AML-193 (cell line): ENCODE results near the gene PLA2G1B.
"Not testable (repeated sequence)": the region's sequence is repeated elsewhere in the genome, so short reads cannot be mapped to it uniquely, and the experiment has no call there.

Source experiments
- DNase-seq, 2 experiments: peaks; one replicate each; lab custom pipeline; 2025; lab: John Stamatoyannopoulos, UW

Gene PLA2G1B

DNA sequence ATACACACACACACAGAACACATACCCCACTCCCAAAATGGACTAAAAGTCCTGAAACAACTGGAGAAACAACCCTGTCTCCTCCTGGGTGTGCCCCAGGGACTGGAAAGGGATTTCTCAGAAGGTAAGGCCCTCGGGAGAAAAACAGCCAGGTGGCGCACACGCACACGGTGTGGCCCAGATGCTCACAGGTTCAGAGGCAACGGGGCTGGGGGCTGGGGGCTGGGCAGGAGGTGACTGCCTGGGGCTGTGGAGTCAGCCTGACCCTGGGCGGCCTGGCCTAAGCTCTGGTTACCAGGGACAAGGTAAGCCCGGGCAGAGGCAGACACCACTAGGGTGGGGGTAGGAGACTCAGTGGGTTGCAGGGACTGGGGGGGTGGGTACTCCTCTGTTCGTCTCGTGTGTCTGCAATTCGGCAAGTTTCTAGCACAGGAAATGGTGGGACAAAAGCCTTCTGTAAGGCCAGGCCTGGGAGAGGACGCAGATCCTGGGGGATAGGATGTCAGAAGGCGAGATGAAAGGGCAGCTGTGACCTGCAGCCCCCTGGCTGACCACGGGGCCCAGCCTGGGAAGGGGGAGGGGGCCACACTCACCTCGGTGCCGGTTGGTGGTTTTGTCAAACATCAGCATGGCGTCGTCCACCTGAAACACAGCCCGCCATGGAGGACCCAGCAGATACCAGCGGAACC is 31.0 kb upstream of the PLA2G1B start:
- no peak for DNase-seq

DNA sequence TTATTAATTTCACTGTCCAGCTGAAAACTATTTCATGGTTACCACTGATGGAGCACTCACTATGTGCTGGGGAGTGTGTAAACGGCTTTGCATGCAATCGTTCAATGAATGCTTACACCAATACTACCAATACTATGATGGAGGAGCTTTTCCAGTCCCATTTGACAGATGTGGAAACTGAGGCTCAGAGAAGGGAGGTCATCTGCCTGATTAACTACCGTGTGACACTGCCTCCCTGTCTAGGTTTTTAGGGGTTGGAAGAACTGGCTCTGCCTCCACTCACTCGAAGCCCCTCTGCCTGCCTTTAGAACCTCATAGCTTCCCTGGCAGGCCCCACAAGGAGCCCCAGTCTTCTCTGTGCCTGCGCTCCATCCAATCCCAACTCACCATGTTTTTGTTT is 29.5 kb upstream of the PLA2G1B start:
- DNase-seq, result no peak

DNA sequence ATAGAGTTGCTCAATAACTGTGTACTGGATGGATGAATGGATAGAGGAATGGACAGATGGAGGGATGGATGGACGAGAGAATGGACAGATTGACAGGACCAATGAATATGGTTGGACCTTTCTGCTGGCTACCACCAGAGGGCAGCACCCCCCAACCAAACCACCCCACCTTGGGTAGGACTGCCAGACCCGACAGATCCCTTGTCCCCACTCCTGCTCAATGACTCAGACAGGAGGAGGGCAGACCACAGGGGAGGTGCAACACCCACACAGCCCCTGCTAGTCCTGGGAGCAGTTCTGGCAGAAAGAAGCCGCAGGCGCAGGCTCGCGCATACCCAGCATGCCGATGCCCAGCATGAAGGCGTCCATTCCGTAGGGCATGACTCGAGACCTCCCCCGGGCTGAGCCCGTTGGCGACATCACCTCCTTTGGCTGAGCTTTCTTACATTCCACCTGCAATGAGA is 29.0 kb upstream of the PLA2G1B start:
- peak; percentile 53 to 63 for DNase-seq

DNA sequence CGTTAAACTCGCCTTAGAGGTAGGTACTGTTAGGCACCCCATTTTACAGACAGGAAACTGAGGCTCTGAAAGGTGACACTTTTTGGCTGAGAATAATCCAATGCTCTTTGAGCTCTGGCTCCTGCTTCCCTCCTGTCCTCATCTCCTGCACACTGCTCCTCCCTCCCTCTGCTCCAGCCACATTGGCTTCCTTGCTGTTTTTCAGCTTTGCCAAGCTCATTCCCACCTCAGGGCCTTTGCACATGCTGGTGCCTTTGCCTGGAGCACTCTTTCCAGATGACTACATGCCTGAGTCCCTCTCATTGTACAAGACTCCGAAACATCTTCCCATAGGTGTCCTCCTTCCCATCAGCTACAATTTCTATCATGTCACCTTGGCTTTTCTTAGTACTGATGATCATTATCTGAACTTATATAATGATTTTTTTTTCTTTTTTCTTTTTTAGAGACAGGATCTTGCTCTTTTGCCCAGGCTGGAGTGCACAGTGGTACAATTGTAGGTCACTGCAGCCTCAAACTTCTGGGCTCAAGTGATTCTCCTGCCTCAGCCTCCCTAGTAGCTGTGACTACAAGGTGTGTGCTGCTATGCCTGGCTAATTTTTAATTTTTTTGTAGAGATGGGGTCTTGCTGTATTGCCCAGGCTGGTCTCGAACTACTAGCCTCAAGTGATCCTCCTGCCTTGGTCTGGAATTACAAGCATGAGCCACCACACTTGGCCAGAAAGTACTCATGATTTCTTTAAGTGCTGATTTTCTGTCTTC is 26.2 kb upstream of the PLA2G1B start:
- DNase-seq, result no peak

DNA sequence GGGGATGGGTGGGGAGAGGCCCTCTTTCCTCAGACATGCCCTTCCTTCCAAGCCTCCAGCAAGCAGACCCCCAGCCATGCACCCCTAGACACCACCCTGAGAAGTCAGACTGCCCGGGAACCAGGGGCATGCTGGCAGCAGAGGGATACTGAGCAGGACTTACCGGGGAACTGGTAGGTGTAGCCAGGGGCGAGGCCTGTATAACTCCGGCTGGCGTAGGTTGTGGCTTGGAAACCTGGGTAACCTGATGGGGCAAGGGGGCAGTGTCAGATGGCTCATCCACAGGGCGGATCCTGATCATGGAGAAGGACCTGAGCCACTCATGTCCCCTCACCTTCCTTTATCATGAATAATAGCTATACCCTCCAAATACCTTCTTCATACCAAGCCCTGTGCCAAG is 25.6 kb upstream of the PLA2G1B start:
- no peak for DNase-seq

DNA sequence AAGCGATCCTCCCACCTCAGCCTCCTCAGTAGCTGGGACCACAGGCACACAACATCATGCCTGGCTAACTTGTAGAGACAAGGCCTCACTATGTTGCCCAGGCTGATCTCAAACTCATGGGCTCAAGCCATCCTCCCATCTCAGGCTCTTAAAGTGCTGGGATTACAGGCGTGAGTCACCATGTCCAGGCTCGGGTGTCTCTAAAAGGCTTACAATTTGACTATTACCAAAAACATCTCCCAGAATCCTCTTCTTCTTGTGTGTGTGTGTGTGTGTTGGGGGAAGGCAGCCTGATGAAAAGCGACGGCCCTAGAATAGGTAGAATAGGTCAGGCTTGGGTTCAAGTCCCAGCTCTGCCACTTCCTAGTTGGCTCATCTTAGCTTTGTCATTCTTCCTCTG is 24.5 kb upstream of the PLA2G1B start:
- DNase-seq, result no peak

DNA sequence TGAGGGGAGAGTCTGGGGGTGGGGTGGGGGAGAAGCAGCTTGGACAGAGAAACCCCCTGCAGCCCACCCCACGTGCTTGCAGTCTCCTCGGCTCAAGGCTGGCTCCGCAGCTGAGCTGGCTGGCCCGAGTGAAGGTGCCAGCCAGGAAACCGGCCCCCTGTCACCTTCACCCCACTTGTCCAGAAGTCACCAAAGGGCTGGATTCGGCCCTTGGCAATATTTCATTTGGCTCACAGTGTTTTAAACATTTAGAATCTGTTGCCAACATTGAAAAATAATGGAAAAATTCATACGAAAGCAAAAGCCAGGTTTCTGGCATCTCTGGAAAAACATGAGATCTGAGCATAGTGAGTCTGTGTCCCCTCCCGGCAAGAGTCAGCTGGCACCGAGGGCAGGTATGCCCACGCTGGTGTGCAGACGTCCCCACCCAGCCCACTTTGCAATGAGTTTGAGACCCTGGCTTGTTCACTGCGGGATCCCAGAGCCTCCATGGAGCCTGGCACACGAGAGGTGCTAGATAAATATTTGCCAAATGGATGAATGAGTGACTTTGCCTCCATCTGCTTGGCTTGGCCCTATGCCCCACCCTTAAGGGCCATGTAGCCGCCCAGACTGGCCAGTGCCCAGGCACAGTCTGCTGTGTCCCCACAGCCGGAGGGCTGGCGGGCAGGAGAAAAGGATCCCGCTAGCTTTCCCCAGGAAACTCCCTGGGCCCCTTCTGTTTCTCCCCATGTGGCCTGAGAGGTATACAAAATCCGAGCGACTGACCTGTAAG is 23.2 kb upstream of the PLA2G1B start:
- DNase-seq, result no peak

DNA sequence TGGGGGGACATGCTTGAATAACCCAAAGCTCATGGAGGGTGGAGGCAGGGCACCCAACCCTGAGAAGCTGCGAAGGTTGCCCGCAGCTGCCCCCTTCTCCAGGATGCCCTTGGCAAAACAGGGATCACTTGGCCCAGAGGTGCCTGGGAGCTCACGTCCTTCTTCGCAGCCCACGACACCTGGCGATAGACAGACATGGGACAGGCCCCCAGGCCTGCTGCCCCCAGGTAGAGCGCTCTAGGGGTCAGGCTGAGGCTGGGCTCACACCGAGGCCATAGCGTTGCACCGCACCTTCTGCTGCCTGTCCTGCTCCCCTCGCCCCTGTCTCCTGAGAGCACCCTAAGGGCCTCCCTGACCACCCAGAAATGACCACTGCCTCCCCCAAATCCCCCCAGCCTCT is 20.2 kb upstream of the PLA2G1B start:
- DNase-seq, result no peak

DNA sequence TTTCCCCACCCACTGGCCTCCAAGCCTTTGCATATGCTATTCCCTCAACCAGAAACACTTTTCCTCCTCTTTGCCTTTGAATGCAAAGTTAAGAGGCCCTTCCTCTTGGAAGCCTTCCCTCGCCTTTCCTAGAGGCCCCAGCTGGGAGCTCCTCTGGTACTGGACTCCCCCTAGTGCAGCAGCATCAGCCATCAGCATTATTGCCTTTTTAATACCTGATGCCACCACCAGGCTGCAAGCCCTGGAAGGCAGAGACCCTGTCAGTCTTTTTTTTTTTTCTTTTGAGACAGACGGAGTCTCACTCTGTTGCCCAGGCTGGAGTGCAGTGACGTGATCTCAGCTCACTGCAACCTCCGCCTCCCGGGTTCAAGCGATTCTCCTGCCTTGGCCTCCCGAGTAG is 19.1 kb upstream of the PLA2G1B start:
- DNase-seq, result peak in 1 of 2 experiments; percentile 1

DNA sequence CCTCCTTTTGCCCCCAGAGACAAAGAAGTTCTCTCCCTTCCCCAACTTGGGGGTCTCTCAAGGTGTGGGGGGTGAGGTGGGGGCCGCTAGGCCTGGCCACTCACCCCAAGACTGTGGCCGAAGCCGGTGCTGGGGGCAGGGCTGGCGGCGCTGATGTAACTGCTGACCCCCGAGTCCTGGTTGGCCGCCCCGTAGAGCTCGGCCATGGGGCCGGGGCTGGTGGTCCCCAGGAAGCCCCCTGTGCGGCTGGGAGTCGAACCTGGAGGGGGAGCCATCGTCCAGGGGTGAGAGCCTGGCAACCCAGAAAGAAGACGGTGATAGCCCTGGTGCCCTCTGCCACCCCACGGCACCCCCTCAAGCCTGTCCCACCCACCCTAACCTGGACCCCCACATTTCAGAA is 18.5 kb upstream of the PLA2G1B start:
- no peak for DNase-seq

DNA sequence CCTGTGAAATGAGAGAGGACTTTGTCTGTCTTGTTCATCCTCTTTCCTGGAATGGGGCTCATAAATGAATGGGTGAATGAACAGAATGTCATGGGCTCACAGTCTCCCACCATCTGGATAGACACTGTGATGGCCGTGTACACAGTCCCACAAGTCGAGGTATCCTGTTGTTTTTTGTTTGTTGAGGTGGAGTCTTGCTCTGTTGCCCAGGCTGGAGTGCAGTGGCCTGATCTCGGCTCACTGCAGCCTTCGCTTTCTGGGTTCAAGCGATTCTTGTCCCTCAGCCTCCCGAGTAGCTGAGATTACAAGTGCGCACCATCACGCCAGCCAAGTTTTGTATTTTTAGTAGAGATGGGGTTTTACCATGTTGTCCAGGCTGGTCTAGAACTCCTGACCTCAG is 16.1 kb upstream of the PLA2G1B start:
- DNase-seq, result no peak

DNA sequence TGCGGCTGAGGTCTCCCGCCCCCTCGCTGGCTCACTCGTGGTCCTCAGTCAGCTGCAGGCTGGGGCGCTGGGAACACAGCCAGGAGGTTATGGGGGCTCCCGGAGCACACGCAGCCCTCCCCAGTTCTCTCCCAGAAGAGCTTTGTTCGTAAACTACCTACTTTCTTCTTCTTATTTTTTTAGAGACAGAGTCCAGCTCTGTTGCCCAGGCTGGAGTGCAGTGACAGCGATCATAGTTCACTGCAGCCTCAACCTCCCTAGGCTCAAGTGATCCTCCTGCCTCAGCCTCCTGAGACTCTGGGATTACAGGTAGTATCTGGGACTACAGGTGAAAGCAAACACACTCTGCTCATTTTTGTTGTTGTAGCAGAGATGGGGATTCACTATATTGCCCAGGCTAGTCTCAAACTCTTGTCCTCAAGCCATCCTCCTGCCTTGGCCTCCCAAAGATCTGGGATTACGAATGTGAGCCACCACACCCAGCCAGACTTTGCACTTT is 15.5 kb upstream of the PLA2G1B start:
- no peak for DNase-seq

DNA sequence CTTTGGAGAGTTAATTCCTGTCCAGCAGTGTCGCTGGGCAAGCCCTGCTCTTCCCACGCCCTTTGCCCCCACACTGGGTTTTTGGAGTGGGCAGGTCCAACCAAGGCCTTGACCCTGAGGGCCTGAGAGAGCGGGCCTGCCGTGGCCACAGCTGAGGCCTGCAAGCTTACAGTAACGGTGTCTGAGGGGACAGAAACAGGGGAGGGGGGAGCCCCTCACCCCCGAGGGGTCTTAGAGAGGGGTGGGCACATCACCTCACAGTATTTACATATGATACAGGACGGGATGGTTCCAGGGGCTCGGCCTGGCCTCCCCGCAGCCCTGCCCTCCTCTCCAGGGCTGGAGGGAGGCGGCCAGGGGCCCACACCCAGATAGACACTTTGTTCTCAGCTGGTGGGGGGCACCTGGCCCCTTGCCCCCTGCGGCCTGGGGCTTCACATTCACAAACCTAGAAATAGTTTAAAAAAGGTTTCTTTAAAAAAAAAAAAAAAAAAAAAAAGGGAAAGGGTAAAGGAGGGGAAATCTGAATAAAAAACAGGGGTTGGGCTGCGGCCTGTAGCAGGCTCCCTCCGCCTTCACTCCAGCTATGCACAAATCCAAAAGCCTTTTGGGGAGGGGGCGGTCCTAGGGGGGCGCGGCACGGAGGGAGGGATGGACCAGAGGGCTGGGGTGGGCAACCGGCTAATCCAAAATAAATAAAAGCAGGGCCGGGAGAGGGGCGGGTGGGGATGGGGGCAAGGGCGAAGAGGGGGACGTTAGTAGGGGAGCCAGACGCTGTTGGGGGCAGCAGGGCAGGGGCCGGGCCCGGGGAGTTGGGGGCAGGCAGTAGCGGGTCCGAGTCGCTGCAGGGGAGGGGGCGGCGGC is 14.8 kb upstream of the PLA2G1B start:
- DNase-seq, result no peak

DNA sequence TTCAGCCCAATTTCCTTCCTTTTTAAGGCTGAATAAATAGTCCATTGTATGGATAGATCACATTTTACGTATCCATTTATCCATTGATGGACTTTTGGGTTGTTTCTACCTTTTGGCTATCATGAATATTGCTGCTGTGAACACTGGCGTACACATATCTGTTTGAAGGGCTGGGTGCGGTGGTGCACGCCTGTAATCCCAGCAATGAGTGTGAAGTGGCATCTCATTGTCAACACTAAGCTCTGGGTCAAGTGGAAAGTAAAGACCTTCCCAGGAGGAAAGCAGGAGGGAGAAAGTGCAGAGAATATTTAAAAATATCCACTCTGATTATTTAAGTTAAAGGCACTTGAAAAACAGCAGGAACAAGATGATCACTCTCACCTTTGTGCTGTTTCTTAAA is 11.7 kb upstream of the PLA2G1B start:
- DNase-seq, result no peak

DNA sequence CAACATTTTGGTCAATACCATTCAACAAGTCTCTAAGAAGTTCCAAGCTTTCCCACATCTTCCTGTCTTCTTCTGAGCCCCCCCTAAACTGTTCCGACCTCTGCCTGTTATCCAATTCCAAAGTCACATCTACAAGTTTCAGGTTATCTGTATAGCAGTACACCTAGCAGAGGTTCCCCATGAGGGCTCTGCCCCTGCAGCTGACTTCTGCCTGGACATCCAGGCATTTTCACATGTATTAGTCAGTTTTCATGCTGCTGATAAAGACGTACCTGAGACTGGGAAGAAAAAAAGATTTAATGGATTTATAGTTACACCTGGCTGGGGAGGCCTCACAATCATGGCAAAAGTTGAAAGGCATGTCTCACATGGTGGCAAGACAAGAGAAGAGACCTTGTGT is 10.2 kb upstream of the PLA2G1B start:
- DNase-seq, result no peak

DNA sequence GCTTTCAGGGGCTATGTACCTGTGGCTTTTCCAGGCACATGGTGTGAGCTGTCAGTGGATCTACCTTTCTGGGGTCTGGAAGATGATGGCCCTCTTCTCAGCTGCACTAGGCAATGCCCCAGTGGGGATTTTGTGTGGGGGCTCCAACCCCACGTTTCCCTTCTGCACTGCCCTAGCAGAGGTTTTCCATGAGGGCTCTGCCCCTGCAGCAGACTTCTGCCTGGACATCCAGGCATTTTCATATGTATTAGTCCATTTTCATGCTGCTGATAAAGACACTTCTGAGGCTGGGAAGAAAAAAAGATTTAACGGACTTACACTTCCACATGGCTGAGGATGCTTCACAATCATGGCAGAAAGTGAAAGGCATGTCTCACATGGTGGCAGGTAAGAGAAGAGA is 8.8 kb upstream of the PLA2G1B start:
- DNase-seq, result not testable (repeated sequence)

DNA sequence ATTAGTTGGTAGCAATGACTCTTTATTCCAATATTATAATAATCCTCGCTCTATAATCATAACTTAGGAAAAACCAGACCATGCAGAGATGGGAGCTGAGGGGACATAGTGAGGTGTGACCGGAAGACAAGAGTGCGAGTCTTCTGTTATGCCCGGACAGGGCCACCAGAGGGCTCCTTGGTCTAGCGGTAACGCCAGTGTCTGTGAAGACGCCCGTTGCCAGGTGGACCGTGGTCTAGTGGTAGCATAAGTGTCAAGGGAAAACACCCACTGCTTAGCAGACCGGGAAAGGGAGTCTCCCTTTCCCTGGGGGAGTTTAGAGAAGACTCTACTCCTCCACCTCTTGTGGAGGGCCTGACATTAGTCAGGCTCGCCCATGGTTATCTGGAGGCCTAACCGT is 7.9 kb upstream of the PLA2G1B start:
- DNase-seq, result not testable (repeated sequence)

DNA sequence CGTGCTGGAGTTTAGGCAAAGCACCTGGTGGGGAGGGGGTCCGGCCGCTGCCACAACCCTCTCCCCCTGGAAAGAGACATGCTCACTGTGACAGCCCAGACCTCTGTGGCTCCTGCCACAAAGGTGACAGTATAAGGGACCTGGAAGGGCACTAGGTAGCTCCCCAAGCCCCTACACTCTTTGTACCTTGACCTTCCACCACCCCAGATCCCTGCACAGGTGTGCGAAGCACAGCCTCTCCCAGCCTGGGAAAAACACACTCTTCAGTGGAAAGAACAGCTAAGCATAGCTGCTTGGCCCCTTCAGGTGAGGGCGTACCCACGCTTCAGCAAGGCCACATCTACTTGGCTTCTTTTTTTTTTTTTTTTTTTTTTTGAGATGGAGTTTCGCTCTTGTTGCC is 4.9 kb upstream of the PLA2G1B start:
- no peak for DNase-seq

DNA sequence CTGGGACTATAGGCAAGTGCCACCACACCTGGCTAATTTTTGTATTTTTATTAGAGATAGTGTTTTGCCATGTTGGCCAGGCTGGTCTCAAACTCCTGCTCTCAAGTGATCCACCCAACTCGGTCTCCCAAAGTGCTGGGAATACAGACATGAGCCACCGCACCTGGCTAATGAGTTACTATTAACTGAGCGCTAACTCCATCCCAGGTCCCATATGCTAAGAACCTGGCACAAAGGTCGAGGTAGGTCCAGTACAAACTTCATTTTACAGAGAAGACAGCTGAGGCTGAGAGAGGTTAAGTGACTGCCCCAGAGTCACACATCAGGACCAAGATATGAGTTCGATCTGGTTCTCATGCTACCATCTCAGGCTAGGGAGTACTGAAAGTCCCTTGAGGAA is 4.5 kb upstream of the PLA2G1B start:
- no peak for DNase-seq

DNA sequence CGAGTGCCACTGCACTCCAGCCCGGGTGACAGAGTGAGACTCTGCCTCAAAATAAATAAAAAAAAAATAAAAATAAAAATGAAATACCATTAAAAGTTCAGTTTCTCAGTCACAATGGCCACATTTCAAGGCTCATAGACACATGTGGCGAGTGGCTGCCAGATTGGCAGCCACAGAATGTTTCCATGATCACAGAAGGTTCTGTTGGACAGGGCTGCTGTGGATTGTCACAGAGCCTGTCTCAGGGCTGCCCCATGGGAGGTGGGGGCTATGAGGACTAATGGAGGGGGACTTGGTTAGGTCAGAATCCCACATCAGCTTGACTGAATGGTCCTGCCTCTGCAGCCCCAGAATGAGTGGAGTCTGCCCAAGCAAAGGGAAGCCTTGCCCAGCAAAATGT is 3.8 kb upstream of the PLA2G1B start:
- DNase-seq, result no peak

DNA sequence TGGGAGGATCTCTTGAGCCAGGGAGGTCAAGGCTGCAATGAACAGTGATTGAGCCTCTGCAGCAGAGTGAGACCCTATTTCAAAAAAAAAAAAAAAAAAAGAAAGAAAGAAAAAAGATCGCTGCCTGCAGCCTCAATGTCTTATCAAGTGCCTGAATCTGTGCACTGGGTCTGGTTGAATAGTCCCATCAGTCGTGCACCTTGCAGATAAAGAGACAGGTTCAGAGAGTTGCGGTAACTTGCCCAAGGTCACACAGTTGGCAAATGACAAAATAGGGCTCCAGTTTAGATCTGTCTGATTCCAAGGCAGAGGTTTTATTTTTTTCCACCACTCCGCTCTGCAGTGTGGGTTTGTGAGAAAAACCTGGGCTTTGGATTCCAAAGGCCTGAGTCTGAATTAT is 649 bp upstream of the PLA2G1B start:
- DNase-seq, result no peak
